ENCODE measurements around the gene ABCA13. TPM values are rescaled to one million over a fixed set of nuclear protein-coding genes. Genes with fewer than 3 reads are reported as not detected.

The ABCA13 gene
- total and polyA plus RNA-seq, 2 of the 4 experiments (the other 2 are of a cell fraction) = under 0.01 to 0.07 TPM

GRCh38 chr7:48681006-48681405 is 509.7 kb downstream of the ABCA13 start:
- no CpG with 5 or more reads among the region's 2 CpGs for WGBS, 2 experiments (ENCODE audit: extremely low coverage in 2 of 2, insufficient read length in 1 of 2)
- TF ChIP-seq CTCF (conservative IDR thresholded peaks at IDR 0.05; ENCODE audit: low read depth, low read length) = no peak
- TF ChIP-seq CHD1 (IDR thresholded peaks at IDR 0.05; ENCODE audit: low read depth, low read length) = no peak
- TF ChIP-seq MAFK (IDR thresholded peaks at IDR 0.05; ENCODE audit: low read depth, low read length) = no peak
- TF ChIP-seq BHLHE40 (IDR thresholded peaks at IDR 0.05; ENCODE audit: low read depth, low read length) = no peak
- TF ChIP-seq MAZ (IDR thresholded peaks at IDR 0.05; ENCODE audit: borderline replicate concordance, low read depth, low read length) = no peak
- TF ChIP-seq POLR2A (IDR thresholded peaks at IDR 0.05; ENCODE audit: low read depth, low read length) = no peak
- no peak for TF ChIP-seq USF2 (IDR thresholded peaks at IDR 0.05; ENCODE audit: low read depth, low read length)
- TF ChIP-seq MXI1 (IDR thresholded peaks at IDR 0.05; ENCODE audit: borderline replicate concordance, low read depth, low read length) = no peak
- TF ChIP-seq SMC3 (IDR thresholded peaks at IDR 0.05; ENCODE audit: low read depth, low read length) = no peak
- no peak for TF ChIP-seq FOS (IDR thresholded peaks at IDR 0.05; ENCODE audit: low read depth, low read length)
- no peak for TF ChIP-seq NFE2L2 (IDR thresholded peaks at IDR 0.05; ENCODE audit: low read depth, low read length)
- TF ChIP-seq CEBPB (IDR thresholded peaks at IDR 0.05; ENCODE audit: low read depth, low read length) = no peak
- no peak for TF ChIP-seq RFX5 (IDR thresholded peaks at IDR 0.05; ENCODE audit: low read depth, low read length)
- TF ChIP-seq RCOR1 (IDR thresholded peaks at IDR 0.05; ENCODE audit: insufficient replicate concordance, low read length) = no peak
- no peak for TF ChIP-seq RAD21 (IDR thresholded peaks at IDR 0.05; ENCODE audit: low read length)
- no peak for TF ChIP-seq ELK1 (IDR thresholded peaks at IDR 0.05; ENCODE audit: borderline replicate concordance, low read depth, low read length)
- H3K36me3 ChIP-seq (ENCODE audit: control insufficient read depth, insufficient read depth, low read length) = no peaks in the 10 kb centered on the region
- intact Hi-C loops (cut with micrococcal nuclease) = no loop called here
- no peak overlapping the region for H4K8ac ChIP-seq (ENCODE audit: low read depth in 2 of 2, low read length in 2 of 2)
- H3K4ac ChIP-seq (ENCODE audit: low read depth, low read length) = no peak overlapping the region
- no peak overlapping the region for H3K4me2 ChIP-seq (ENCODE audit: low read depth, low read length)
- H3K9ac ChIP-seq (ENCODE audit: low read depth, low read length) = no peak overlapping the region
- H3K27ac ChIP-seq (ENCODE audit: insufficient read depth, low read length) = no peak overlapping the region
- peaks cover 2% of the 10 kb centered on the region; the same call in 1 of the 2 replicates for H3K9me3 ChIP-seq (ENCODE audit: control insufficient read depth, insufficient read depth, low read length)
- H3K4me1 ChIP-seq (ENCODE audit: control insufficient read depth, insufficient read depth, low read length) = no peaks in the 10 kb centered on the region
- dilution Hi-C loops (cut with HindIII; ENCODE audit: low sequenced_read_pairs, unreplicated experiment) = no loop called here
- no peak overlapping the region for H3K23ac ChIP-seq (ENCODE audit: low read depth, low read length)
- no peaks in the 10 kb centered on the region for H3K79me1 ChIP-seq (ENCODE audit: low read depth in 1 of 2, low read length in 2 of 2)
- H3K56ac ChIP-seq (ENCODE audit: extremely low read depth, insufficient read depth, low read length) = no peak overlapping the region
- no peaks in the 10 kb centered on the region for H3K27me3 ChIP-seq (ENCODE audit: control insufficient read depth, insufficient read depth, low read length)
- H2AFZ ChIP-seq (replicated peaks; ENCODE audit: low read length, poor library complexity) = no peak overlapping the region
- H3K9me1 ChIP-seq (ENCODE audit: insufficient read depth, low read length) = no peaks in the 10 kb centered on the region
- H4K20me1 ChIP-seq (ENCODE audit: insufficient read depth, low read length) = no peaks in the 10 kb centered on the region
- ChIA-PET CTCF (no interaction called here), POLR2A (ENCODE audit: unreplicated experiment) (no interaction called here)
- no peak overlapping the region for H2BK5ac ChIP-seq (ENCODE audit: low read depth, low read length, poor library complexity, severe bottlenecking)
- in situ Hi-C loops (cut with MboI; ENCODE audit: low sequenced_read_pairs) = no loop called here
- DNase-seq (no peak), ATAC-seq (ENCODE audit: low read depth) (no peak)
- H3K14ac ChIP-seq (replicated peaks; ENCODE audit: low read depth, low read length) = no peak overlapping the region
- no peak overlapping the region for H3K18ac ChIP-seq (ENCODE audit: low read depth, low read length)
- no peak overlapping the region for H2BK120ac ChIP-seq (ENCODE audit: low read depth, low read length)
- H2AK9ac ChIP-seq (replicated peaks; ENCODE audit: low read depth, low read length, poor library complexity) = no peak overlapping the region
- no peak overlapping the region for H2BK20ac ChIP-seq (ENCODE audit: low read depth, low read length)
- H2BK15ac ChIP-seq (ENCODE audit: low read depth, low read length) = no peak overlapping the region
- H4K5ac ChIP-seq (ENCODE audit: low read depth, low read length) = no peak overlapping the region
- no peak overlapping the region for H4K91ac ChIP-seq (ENCODE audit: insufficient read depth, low read depth, low read length)
- BruUV-seq (replicated peaks) = no TSS peak
- H3K4me3 ChIP-seq (ENCODE audit: insufficient read depth, low read depth, low read length) = no peak overlapping the region
- no peak overlapping the region for H2AK5ac ChIP-seq (ENCODE audit: low read depth, low read length)
